Stimulated activated CD4-positive, alpha-beta T cell treated with anti-CD3 and anti-CD28 coated beads, TNF-alpha, amount 100 ng/mL, for 24 hours (primary cell): ENCODE measurements around the gene TRIM26.

Source experiments
- DNase-seq, 3 experiments: peaks; one replicate each; pipeline ENCODE4 v3.0.0-alpha.2; 2020; ENCODE audit warnings: low read depth in 3 of 3

Gene TRIM26

DNA sequence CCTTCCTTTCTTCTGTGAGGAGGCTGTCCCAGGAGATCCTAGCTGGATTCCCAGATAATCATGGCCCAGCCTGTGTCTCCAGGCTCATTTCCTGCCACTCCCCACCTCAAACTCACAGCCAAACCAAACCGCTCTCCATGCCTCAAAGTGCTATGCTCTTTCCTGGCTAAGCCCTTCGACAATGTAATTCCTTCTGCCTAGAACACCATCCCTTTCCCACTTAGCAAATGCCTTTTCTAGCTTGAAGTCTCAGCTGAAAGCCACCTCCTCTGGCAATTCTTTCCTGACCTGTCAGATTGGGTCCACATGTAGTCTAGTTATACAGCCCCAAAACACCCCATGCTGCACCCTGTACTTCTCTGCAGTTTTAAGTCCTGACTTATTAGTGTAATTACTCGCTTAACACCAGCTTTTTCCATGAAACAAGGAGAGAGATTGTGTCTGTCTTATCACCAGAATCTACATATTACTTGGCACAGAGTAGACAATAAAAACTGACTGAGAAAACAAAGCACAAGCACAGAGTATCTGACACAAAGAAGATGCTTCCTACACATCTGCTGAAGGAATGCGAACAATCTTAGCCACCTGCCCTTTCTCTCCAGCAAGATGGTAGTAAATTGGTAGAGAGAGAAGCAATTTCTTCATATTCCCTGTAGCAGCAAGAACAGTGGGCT is 5.4 kb downstream of the TRIM26 start:
- DNase-seq, result no peak

DNA sequence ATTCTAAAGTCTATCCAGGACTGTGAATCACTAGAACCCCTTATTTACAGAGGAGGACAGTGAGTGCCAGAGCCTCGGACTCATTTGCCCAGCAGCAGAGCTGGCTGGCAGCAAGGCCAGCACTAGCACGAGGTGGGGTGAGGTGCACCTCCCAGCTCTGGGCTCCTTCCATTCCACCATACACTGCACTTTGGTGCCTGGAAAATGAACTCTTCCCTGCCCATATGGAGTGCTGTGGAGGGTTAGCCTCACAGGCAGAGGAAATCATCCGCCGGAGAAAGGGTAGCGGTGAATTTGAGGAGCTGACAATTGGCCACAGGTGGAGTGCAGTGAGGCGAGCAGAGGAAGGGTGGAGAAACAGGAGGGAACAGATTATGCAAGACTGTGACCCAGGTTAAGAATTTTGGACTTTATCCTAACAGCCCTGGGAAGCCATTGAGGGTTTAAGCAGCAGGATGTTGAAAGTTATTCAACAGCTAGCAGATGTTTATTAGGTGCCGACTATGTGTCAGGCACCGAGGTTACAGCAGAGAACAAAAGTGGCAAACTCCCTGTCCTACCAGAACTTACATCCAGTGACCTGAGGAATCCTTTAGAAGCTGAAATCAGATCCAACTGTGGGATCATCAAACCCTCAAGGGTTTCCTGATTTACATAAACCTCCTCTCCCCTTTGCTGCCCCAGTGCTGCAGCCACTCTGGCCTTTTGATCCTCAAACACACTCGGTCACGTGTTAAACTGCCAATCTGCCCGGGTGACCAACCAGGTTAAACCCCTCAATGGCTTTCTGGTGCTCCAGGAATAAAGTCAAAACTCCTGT is 6.2 kb downstream of the TRIM26 start:
- no peak for DNase-seq

DNA sequence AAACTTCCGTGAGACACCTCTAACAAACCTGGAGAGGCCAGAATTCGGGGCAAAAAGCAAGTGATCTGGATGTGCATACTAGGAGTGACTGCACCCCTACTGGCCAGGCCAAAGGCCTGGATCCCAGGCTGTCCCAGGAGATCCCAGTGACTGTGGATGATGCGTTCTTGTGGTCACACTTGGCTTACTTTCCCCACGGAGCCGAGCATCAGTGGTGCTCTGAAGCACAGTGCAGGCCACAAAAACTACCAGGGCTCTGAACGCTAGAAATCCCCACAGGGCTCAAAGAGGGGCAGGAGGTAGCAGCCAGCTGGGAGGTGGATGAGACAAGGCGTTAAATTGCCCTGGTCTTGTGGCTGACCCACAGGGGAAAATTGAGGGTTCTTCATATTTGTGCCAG is 7.1 kb downstream of the TRIM26 start:
- no peak for DNase-seq

DNA sequence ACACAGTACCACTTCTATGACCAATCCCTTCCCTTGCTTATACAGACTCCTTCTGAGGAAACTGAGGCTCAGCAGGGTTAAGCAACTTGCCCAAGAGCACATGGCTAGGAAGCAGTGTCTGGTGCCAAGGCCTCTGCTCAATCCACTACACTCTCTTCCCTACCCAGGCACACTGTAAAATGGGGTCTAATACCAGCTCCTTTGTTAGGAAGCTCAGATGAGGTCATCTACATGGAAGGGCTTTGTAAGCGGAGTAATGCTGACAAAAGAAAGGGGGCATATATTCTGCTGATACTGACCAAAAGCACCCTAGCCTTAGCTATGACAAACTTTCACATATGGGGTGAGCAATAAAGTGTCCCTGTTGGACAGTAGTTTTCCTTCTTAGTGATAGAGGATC is 9.1 kb downstream of the TRIM26 start:
- no peak for DNase-seq

DNA sequence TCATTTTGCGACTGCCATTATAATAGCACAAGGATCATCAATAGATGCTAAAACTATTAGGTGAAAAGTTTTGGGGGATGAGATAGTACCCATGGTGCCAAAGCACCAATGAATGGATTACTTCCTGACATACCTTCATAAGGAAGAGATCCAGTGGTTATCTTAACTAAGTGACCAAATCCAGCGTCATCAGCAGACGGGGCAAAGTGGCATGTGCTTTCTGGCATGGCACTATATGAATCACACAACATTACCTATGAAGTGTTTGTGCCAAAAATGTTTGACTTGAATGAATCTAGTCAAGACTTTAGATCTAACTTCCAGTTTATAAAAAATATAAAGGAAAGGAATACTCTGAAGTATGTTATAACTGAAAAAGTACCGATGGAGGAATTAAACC is 10.8 kb downstream of the TRIM26 start:
- DNase-seq, result no peak

DNA sequence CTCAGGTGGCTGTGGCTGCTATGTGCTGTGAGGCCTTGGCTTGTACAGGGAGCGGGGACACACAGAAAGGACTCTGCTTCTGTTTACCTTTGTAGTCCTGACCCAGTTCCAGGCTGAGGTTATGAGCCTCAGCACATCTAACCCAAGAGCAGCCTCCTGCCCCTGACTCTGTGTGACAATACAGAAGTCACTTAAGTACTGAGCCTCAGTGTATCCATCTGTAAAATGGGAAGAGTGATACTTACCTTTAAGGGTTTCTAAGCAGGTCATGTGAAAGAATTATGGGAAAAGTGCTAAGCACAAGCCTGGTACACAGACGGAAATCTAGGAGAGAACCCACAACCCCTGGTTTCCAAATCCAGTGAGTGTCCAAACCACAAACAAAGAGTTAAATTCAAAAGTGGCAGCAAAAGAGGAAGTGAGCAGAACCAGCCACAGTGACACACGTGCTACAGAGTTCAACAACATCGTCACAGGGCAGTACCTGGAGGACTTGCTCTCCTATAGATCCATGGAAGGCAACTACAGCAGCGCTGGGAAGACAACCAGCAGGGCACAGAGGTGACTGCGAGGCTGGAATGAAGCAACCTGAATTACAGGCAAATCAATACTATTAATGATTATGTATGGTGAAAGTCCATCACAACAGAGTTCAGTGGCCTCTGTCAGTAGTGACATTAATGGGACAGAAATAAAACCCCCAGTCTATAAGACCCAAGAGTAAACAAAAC is 12.5 kb downstream of the TRIM26 start:
- DNase-seq, result no peak

DNA sequence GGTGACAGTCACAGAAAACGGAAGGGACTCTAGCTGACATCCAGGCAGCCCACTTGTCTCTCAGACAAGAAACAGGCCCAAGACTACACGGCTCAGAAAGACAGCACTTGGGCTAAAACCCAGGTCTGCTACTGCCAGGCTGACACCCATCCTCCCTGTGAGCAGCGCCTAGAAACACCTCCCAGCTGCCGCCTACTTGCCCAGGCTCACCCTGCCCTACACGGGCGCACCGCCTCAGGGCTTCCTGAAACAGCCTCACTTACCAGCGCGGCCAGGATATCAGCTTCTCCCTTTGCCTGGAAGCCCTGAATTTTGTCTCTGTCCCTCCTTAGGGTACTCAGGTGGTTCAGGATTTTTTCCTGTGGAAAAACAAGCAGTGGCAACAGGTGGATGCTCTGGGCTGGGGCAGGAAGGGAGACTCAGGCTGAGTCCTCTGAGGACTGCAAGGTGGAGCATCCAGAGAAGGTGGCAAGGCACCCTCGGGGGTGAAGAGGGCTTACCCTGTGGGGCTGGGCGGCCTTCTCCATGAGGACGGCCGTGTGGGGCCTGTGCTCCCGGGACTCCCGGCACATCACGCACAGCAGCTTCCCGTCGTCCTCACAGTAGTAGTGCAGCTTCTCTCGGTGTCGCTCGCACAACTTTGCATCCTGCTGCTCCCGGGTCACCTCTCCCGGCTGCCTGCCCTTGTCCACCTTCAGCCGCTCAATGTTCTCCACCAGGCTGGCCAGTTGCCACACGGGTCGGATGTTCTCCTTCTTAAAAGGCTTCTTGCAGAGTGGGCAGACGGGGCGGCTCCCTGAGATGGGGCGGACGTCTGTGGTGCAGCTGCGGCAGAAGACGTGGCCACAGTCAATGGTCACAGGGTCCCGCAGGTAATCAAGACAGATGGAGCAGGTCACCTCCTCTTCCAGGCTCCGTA is 14.8 kb downstream of the TRIM26 start:
- DNase-seq, result no peak

DNA sequence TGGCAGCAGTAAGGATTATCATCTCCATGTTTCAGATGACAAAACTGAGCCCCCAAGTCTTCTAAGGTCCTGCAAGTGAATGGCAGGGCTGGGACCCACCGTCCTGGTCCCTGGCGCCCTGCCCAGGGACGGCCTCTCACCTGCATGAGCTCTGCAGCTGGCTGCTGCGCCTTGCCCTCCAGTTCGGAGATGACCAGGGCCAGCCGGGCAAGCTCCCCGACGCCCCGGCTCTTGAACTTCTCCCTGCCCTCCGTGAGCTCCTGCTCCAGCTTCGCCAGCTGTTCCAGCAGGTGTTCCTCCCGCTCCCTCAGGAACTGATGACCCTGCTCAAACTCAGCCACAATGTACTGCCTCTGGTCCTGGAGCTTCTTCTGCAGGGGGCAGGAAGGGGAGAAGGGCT is 16.8 kb downstream of the TRIM26 start:
- no peak for DNase-seq

DNA sequence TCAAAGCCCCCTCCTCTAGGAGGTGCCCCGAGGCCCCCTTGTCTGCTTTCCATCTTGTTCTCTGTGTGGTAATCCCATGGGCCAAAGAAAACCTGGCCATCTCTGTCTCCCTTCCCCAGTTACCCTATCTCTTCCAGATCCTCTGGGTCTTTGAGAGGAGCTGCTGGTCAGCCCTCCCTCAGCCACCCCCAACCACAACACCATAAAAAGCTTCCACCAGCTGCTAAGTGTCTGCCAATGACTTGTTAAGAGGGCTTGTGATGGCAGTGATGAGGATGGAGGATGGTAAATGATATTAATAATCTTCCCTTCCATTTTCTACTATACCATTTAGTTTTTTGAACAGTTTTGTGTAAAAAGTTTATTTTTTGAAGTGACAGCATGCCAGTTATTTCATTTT is 17.3 kb downstream of the TRIM26 start:
- no peak for DNase-seq

DNA sequence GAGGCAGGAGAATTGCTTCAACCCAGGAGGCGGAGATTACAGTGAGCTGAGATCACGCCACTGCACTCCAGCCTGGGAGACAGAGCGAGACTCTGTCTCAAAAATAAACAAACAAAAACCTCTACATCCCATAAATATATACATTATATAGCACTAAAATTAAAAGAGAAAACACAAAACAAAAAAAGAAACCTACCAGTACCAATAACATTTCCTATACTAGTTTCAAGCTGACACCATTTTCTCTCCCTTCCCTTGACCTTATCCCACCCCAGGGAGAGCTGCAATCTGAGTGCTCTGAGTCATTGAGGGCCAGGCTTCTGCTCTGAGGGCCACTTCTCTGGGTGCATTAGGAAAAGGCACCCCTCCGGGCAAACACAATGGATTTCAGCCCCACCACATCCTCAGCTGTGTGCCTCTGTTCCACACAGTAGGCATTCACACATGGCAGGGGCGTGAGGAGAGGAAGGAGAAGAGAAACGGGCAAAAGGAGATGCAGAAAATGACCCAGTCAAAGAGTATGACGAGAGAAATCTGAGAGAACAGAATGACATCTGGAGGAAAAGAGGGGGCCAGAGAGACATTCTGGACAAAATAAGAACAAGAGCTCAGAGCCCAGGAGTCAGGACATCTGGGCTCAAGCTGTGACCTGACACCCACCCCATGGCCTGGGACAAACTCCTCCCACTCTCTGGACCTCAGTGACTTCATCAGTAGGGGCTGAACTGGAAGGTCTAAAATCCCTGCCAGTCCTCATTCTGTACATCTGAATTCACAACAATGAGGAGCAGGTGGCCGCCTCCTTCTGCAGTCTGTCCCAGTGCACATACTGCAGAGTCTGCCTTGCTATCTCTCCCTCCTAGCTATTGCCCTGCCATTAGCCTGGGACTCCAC is 18.2 kb downstream of the TRIM26 start:
- DNase-seq, result no peak

DNA sequence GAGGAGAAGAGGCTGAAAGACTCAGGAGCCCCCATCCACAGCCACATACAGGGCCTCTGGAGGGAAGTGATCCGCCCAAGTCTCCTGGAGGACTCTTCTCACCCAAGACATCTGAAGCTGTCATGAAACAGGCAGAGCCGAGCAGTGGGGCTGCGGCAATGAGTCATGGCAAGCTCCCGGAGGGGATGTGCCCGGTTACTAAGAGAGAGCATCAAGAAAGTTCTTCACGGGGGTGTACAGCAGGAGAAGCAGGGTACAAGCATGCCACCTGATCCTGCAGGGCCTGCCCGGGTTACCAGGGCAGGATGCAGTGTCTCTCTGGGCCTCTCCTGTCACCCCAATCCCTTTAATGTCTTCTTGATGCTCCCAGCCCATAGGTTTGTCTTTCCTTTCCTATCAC is 21.1 kb downstream of the TRIM26 start:
- DNase-seq, result no peak

DNA sequence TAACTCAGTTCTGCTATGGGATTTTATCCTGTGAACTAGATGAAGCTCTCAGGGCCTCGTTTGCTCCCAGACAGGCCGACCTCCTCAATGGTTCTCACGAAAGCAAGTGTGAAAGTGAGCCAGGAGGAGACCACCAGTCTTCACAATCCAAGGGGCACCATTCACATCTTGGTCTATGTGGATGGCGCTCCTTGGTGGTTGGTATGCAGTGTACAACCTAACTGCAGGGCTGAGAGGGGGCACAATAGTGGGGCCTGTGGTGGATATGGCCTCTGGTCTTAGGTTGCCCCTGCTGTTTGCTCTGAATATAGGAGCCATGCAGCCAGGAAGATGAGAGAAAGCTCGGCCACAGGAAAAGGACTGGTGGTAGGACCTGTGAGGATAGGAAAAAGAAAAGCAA is 24.7 kb downstream of the TRIM26 start:
- no peak for DNase-seq

DNA sequence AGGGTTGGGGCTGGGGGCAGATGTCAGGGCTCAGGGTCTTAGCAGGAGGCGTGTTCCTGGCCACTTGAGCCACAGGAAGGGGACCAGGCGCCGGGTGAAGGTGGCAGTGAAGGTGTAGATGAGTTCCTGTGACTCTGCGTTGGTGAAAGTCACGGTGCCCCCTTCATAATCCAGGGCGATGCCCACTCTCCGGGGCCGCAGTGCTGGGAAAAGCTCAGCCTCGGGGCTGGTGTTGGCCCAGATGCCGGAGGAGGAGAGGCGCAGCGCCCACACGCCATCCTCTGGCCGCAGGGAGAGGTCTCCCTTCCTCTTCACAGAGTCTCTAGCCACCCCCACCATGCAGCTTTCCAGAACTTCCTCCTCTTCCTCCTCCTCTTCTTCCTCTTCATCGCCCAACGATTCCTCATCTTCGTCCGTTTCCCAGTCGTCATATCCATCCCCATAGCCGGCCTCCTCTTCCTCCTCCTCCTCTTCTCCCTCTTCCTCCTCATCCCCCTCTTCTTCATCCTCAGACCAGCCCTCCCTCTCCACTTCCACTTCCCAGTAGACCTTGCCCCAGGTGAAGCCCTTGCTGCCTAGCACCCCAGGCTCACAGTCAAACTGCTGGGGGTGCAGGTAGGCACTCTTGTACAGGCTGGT is 27.2 kb downstream of the TRIM26 start:
- DNase-seq, result no peak

DNA sequence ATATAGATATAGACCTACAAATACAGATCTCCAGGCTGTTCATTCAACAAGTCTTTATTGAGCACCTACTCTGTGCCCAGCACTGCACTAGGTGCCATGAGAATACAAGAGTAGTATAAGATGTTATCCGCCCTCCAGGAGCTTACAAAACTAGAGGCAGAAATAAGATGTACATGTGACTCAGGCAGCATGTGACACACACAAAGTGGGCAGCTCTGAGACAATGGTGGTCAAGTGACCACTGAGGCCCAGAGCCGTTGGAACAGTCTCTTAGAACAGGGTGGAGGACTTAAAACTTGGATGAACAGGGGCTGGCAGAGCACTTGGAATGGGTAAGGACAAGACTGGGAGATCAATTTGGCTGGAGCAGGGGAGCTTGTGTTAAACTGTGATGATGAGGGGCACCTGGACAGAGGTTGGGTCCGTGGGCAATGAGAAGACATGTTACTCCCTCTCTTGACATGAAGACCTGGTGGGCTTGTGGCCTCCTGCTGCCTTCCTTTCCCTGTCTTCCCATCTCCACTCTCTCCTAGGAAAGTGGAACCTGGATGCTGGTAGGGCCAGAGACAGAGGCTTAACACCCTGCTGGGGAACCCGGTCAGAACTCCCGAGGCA is 28.7 kb downstream of the TRIM26 start:
- no peak for DNase-seq

DNA sequence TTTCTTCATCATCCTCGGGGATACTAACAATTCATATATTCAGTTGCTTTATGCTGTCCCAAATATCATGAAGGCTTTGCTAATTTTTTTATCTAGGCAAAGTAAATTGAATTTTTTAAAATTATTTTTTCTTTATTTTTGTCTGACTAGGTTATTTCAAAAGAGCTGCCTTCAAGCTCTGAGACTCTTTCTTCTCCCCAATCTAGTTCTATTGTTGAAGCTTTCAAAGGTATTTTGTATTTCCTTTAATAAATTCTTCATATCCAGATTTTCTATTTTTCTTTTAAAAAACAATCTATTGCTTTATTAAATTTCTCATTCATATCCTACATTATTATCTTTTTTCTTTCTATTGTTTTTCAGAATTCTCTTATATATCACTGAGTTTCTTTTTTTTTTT is 33.1 kb downstream of the TRIM26 start:
- no peak for DNase-seq

DNA sequence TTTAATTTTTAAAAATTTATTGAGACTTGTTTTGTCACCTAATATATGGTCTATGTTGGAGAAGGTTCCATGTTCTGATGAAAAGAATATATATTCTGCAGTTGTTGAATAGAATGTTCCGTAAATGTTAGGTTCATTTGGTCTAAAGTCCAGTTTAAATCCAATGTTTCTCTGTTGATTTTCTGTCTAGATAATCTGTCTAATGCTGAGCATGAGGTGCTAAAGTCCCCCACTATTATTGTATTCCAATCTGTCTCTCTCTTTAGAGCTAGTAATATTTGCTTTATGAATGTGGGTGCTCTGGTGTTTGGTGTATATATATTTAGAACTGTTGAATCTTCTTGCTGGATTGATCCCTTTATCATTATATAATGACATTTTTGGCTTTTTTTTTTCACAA is 34.4 kb downstream of the TRIM26 start:
- DNase-seq, result no peak

DNA sequence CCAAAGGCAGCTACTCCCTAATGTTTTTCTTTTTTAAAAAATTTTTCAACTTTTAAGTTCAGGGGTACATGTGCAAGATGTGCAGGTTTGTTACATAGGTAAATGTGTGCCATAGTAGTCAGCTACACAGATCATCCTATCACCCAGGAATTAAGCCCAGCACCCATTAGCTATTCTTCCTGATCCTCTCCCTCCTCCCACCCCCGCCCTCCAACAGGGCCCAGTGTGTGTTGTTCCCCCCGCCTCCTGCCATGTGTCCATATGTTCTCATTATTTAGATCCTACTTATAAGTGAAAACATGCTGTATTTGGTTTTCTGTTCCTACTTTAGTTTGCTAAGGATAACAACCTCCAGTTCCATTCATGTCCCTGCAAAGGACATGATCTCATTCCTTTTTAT is 37.4 kb downstream of the TRIM26 start:
- DNase-seq, result no peak

DNA sequence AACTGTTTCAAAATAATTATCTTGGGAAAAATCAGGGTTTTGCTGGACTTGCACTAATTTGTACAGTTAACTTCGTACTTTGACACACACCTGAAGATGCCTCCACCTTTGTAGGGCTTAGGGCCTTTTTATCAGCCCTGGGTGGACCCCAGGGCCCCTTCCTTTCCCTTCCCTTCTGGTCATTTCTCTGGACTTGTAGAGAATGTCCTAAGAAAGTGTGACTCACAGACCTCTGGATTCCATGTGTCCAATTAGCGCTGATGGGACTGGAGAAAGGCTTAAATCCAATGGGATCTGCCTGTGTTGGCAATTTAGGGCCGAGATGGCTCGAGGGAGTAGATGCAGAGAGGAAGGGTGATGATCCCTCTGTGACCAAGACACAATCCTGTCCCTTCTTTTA is 40.5 kb downstream of the TRIM26 start:
- no peak for DNase-seq

DNA sequence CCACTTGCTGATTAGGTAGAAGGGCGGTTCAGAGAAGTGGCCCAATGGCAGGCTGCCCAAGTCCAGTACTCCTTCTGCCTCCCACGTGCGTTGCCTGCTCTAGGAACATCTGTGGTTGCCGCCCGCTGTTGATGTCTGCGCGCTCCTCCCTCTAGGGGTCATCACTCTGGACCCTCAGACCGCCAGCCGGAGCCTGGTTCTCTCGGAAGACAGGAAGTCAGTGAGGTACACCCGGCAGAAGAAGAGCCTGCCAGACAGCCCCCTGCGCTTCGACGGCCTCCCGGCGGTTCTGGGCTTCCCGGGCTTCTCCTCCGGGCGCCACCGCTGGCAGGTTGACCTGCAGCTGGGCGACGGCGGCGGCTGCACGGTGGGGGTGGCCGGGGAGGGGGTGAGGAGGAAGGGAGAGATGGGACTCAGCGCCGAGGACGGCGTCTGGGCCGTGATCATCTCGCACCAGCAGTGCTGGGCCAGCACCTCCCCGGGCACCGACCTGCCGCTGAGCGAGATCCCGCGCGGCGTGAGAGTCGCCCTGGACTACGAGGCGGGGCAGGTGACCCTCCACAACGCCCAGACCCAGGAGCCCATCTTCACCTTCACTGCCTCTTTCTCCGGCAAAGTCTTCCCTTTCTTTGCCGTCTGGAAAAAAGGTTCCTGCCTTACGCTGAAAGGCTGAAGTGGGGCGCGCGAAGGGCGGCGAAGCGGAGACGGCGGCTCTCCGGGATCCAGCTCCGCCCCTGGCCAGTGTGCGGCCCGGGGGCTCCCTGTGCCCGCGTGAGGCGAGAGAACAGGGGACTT is 41.3 kb downstream of the TRIM26 start:
- no peak for DNase-seq
